Caco-2 (cell line): Measurements from ENCODE around the gene GYG2. TPM values are rescaled to one million over a fixed set of nuclear protein-coding genes. Genes with fewer than 3 reads are reported as not detected.
"Not testable (repeated sequence)": the region's sequence is repeated elsewhere in the genome, so short reads cannot be mapped to it uniquely, and the experiment has no call there.

Experiments
- BruUV-seq: library from RNA; stranded (reverse); fragments of 400-500 nt; replicated peaks from 2 replicates; lab custom pipeline; 2021; lab: Mats Ljungman, UMichigan
- CTCF ChIA-PET: fragments of 300-600 bp; sonication (Branson Sonifier 250); formaldehyde crosslinking; loops from one replicate; lab custom pipeline; 2022; ENCODE audit warnings: antibody characterized with exemption; lab: Charles Lee
- POLR2A ChIA-PET: fragments of 300-600 bp; sonication (Branson Sonifier 250); formaldehyde crosslinking; loops from one replicate; lab custom pipeline; 2022; ENCODE audit warnings: antibody characterized with exemption; lab: Charles Lee
- DNase-seq, 2 experiments: peaks; one replicate each; pipeline versions ENCODE4 v3.0.0 to v3.0.0-alpha.2; 2020 to 2022
- H3K27me3 ChIP-seq: replicated peaks from 2 replicates; pipeline ENCODE4 v1.6.0; 2011; ENCODE audit warnings: low read length; ENCODE audit not compliant: control insufficient read depth, insufficient read depth
- H3K36me3 ChIP-seq: 2 replicates; pipeline ENCODE4 v1.5.1; 2011; ENCODE audit warnings: low read length; ENCODE audit not compliant: control insufficient read depth, insufficient read depth
- H3K4me1 ChIP-seq: fragments of 250-450 bp; sonication (Bioruptor Pico); 2 replicates; pipeline ENCODE4 v1.5.1; 2020; ENCODE audit warnings: mild to moderate bottlenecking
- H3K4me3 ChIP-seq: 2 replicates; pipeline ENCODE4 v1.5.1; 2011; ENCODE audit warnings: low read depth, mild to moderate bottlenecking, control low read depth, low read length
- H3K9me3 ChIP-seq: fragments of 250-450 bp; sonication (Bioruptor Pico); 2 replicates; pipeline ENCODE4 v1.5.1; 2020; ENCODE audit warnings: mild to moderate bottlenecking, moderate library complexity
- H3K27ac Mint-ChIP-seq: one replicate; pipeline ENCODE4 v1.8.0; 2022; ENCODE audit warnings: mixed read lengths; ENCODE audit not compliant: unreplicated experiment
- H3K27me3 Mint-ChIP-seq: one replicate; pipeline ENCODE4 v1.8.0; 2022; ENCODE audit warnings: mixed read lengths; ENCODE audit not compliant: insufficient read depth, unreplicated experiment
- H3K36me3 Mint-ChIP-seq: one replicate; pipeline ENCODE4 v1.8.0; 2022; ENCODE audit warnings: mild to moderate bottlenecking, mixed read lengths; ENCODE audit not compliant: insufficient read depth, unreplicated experiment
- H3K4me1 Mint-ChIP-seq: one replicate; pipeline ENCODE4 v1.8.0; 2022; ENCODE audit warnings: low read depth, mixed read lengths; ENCODE audit not compliant: unreplicated experiment
- H3K4me3 Mint-ChIP-seq: one replicate; pipeline ENCODE4 v1.8.0; 2022; ENCODE audit warnings: mild to moderate bottlenecking, moderate library complexity, mixed read lengths; ENCODE audit not compliant: unreplicated experiment
- H3K9me3 Mint-ChIP-seq: one replicate; pipeline ENCODE4 v1.8.0; 2022; ENCODE audit warnings: mixed read lengths; ENCODE audit not compliant: unreplicated experiment
- CTCF ChIP-seq, 2 experiments: fragments of 200-600 bp in 1 of 2; IDR thresholded peaks; 1 replicate in 1 of 2; 2 replicates in 1 of 2; pipeline versions ENCODE4 v1.5.1 to v1.8.0; 2011 to 2022; ENCODE audit warnings: antibody characterized with exemption in 1 of 2, control low read depth in 1 of 2, inconsistent platforms in 1 of 2, low read depth in 1 of 2, low read length in 1 of 2, mild to moderate bottlenecking in 1 of 2, moderate library complexity in 1 of 2; ENCODE audit not compliant: insufficient read depth in 1 of 2, severe bottlenecking in 1 of 2, unreplicated experiment in 1 of 2
- intact Hi-C: fragments of 100-400 bp; cut with micrococcal nuclease; formaldehyde crosslinking; loops from one replicate; pipeline ENCODE4 v1.10.0; 2022; ENCODE audit not compliant: unreplicated experiment
- total RNA-seq: library from RNA; stranded (reverse); gene quantifications from 2 replicates; pipeline ENCODE4 v1.2.3, GENCODE V29; 2022

GYG2 gene
- total RNA-seq, 1 experiment from 2014 or later: 50.4 TPM

- H3K27ac Mint-ChIP-seq: no peak overlapping the region
- peaks cover 7% of the 10 kb centered on the region for H3K4me1 Mint-ChIP-seq
- Histone ChIP-seq H3K9me3 (no peaks in the 10 kb centered on the region), H3K4me3 (no peak overlapping the region), H3K4me1 (no peaks in the 10 kb centered on the region), H3K36me3 (no peaks in the 10 kb centered on the region), H3K27me3 (no peaks in the 10 kb centered on the region)
- no peaks in the 10 kb centered on the region for H3K36me3 Mint-ChIP-seq
- intact Hi-C loops: no loop called here
- H3K27me3 Mint-ChIP-seq: no peaks in the 10 kb centered on the region
- CTCF ChIA-PET: no interaction called here
- no peak overlapping the region for H3K4me3 Mint-ChIP-seq
- no TSS peak for BruUV-seq
- peaks cover 10% of the 10 kb centered on the region for H3K9me3 Mint-ChIP-seq
- no peak for DNase-seq
- POLR2A ChIA-PET: no interaction called here
- no peak for TF ChIP-seq CTCF (IDR thresholded peaks at IDR 0.05; ENCODE audit: insufficient read depth in 1 of 2, low read depth in 1 of 2, low read length in 1 of 2, severe bottlenecking in 1 of 2, unreplicated experiment in 1 of 2)
Observed at GRCh38 chrX:2921193-2921592, 92.5 kb downstream of the GYG2 start.

- no peaks in the 10 kb centered on the region for H3K9me3 ChIP-seq
- ChIA-PET POLR2A (no interaction called here), CTCF (no interaction called here)
- BruUV-seq: no TSS peak
- no peak overlapping the region for H3K4me3 Mint-ChIP-seq
- peaks cover 7% of the 10 kb centered on the region for H3K4me1 Mint-ChIP-seq
- H3K27me3 Mint-ChIP-seq: no peaks in the 10 kb centered on the region
- no peak overlapping the region for H3K27ac Mint-ChIP-seq
- H3K4me3 ChIP-seq: no peak overlapping the region
- no peaks in the 10 kb centered on the region for H3K4me1 ChIP-seq
- no peaks in the 10 kb centered on the region for H3K36me3 ChIP-seq
- intact Hi-C loops: no loop called here
- no peak for DNase-seq
- H3K9me3 Mint-ChIP-seq: peaks cover 10% of the 10 kb centered on the region
- no peak for TF ChIP-seq CTCF (IDR thresholded peaks at IDR 0.05; ENCODE audit: insufficient read depth in 1 of 2, low read depth in 1 of 2, low read length in 1 of 2, severe bottlenecking in 1 of 2, unreplicated experiment in 1 of 2)
- no peaks in the 10 kb centered on the region for H3K36me3 Mint-ChIP-seq
- H3K27me3 ChIP-seq: no peaks in the 10 kb centered on the region
Observed at GRCh38 chrX:2921750-2922149, 93.0 kb downstream of the GYG2 start.

GRCh38 chrX:2924151-2924550 lies 95.4 kb downstream of the GYG2 start:
- Mint-ChIP-seq H3K9me3 (peaks cover 10% of the 10 kb centered on the region), H3K27ac (no peak overlapping the region), H3K4me3 (no peak overlapping the region), H3K36me3 (peaks cover 5% of the 10 kb centered on the region), H3K27me3 (no peaks in the 10 kb centered on the region), H3K4me1 (peaks cover 7% of the 10 kb centered on the region)
- H3K27me3 ChIP-seq: no peaks in the 10 kb centered on the region
- no peak for TF ChIP-seq CTCF (IDR thresholded peaks at IDR 0.05; ENCODE audit: insufficient read depth in 1 of 2, low read depth in 1 of 2, low read length in 1 of 2, severe bottlenecking in 1 of 2, unreplicated experiment in 1 of 2)
- no peaks in the 10 kb centered on the region; the same call in 1 of the 2 replicates for H3K4me1 ChIP-seq
- ChIA-PET CTCF (no interaction called here), POLR2A (no interaction called here)
- BruUV-seq: no TSS peak
- no peaks in the 10 kb centered on the region for H3K36me3 ChIP-seq
- no peaks in the 10 kb centered on the region for H3K9me3 ChIP-seq
- intact Hi-C loops: no loop called here
- no peak overlapping the region for H3K4me3 ChIP-seq
- DNase-seq: no peak

- H3K4me1 Mint-ChIP-seq, POLR2A ChIA-PET, H3K9me3 Mint-ChIP-seq, H3K4me3 ChIP-seq, H3K36me3 ChIP-seq, H3K27me3 Mint-ChIP-seq, BruUV-seq, H3K27me3 ChIP-seq, H3K4me3 Mint-ChIP-seq, CTCF ChIA-PET, H3K9me3 ChIP-seq, H3K4me1 ChIP-seq, DNase-seq: not testable (repeated sequence)
- intact Hi-C loops: loop anchor here (2.0 kb wide), 1 partner anchor 13 kb away; no protein-coding TSS in a partner anchor
- peak overlapping the region; percentile 59 for H3K27ac Mint-ChIP-seq
- H3K36me3 Mint-ChIP-seq: peaks cover 15% of the 10 kb centered on the region
Observed at GRCh38 chrX:2926255-2926654, 97.5 kb downstream of the GYG2 start.
